ENCODE measurements around the gene ARL4D.
A peak's percentile ranks its signal among the peaks of the same experiment; 100 is the strongest.

ARL4D gene

DNA sequence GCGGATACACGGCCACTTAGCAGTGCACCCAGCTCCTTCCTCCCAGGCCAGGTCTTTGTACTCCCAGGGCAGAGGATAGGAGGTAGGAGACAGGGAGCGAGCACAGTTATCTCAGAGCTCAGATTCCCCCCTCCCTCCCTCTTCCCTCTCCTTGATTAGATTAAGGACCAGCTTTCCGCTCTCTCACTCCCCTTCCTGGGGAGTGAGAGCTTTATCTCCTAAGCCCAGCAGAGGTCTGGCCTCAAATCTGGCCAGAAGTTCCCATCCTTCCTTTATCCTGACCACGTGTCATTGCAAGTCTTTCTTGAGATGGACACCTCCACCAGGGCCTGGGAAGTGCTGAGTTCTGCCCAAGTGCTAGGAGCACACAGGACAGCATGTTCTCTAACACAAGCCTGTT is 5.1 kb downstream of the ARL4D start:
- H3K4me3 ChIP-seq (ENCODE audit: low read length), result no peak overlapping the region
- TF ChIP-seq, protein P1, sequence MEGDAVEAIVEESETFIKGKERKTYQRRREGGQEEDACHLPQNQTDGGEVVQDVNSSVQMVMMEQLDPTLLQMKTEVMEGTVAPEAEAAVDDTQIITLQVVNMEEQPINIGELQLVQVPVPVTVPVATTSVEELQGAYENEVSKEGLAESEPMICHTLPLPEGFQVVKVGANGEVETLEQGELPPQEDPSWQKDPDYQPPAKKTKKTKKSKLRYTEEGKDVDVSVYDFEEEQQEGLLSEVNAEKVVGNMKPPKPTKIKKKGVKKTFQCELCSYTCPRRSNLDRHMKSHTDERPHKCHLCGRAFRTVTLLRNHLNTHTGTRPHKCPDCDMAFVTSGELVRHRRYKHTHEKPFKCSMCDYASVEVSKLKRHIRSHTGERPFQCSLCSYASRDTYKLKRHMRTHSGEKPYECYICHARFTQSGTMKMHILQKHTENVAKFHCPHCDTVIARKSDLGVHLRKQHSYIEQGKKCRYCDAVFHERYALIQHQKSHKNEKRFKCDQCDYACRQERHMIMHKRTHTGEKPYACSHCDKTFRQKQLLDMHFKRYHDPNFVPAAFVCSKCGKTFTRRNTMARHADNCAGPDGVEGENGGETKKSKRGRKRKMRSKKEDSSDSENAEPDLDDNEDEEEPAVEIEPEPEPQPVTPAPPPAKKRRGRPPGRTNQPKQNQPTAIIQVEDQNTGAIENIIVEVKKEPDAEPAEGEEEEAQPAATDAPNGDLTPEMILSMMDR (IDR thresholded peaks at IDR 0.05; ENCODE audit: insufficient read depth, low read depth, low read length, missing control alignments), result no peak

DNA sequence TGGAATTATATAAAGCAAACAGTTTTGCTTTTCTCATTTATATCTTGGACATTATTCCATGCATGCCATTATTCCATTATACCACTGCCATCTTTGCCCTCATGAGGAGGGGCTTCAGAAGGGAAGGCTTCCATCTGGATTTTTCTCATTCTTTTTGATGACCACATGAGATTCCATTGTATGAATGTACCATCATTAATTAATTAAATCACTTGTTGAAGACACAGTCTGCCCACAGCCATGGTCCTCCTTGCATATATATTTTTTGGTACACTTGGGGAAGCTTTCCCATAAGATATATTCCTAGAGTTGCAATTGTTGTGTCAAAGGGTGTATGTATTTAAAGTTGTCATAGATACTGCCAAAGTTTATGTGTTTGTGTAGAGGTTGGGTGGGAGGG is 7.1 kb downstream of the ARL4D start:
- H3K4me3 ChIP-seq (ENCODE audit: low read length), result no peak overlapping the region
- TF ChIP-seq, protein P1 (IDR thresholded peaks at IDR 0.05; ENCODE audit: insufficient read depth, low read depth, low read length, missing control alignments), result no peak
- DNase-seq (ENCODE audit: low read depth), result no peak

More for the DNA sequence above, 5.1 kb downstream of the ARL4D start:
- DNase-seq (ENCODE audit: low read depth), result no peak

DNA sequence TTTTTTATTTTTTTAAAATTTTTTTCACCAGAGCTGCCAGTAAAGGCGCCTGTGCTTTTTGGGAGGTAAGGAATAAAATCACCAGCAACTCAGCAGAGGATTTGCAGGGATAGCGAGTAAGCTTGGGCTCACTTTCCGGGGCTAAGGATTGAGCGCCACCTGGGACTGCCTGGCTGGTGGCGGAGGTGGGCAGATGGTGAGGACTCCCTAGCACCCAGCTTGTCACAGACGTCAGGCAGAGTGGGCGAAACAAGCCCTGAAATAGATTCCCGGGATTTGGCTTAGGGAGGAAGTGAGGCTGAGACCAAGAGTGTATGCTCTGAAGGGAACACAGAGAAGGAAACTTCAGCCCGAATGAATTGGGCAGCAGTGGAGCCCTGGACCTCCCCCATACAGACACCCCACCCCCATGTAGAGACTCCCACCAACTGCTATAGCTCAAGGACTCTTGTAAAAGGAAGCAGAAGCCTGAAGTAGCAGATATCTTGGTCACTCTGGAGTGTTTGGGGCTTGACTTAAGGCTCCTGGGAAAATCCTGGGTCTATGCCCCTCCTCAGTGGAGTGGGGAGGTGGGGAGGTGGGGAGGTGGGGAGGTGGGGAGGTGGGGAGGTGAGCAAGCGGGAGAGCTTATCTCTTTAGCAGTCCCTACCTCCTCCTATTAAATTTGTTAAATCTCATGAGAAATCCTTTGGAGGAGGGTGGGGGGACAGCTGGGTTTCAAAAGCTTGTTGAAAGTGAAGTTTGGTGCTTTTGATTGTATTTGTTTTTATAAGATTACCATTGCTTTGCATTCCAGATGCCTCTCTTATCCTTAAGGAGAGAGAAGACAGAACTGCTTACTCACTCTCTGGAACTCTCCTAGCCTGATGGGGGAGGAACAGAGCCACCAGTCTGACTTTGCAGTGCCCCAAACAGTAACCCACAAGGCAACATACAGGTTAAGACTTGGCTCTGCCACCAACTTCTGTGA is 8.2 kb downstream of the ARL4D start:
- no peak overlapping the region for H3K4me3 ChIP-seq (ENCODE audit: low read length)
- peak; percentile 45 for DNase-seq (ENCODE audit: low read depth)
- TF ChIP-seq, protein P1 (IDR thresholded peaks at IDR 0.05; ENCODE audit: insufficient read depth, low read depth, low read length, missing control alignments), result no peak

DNA sequence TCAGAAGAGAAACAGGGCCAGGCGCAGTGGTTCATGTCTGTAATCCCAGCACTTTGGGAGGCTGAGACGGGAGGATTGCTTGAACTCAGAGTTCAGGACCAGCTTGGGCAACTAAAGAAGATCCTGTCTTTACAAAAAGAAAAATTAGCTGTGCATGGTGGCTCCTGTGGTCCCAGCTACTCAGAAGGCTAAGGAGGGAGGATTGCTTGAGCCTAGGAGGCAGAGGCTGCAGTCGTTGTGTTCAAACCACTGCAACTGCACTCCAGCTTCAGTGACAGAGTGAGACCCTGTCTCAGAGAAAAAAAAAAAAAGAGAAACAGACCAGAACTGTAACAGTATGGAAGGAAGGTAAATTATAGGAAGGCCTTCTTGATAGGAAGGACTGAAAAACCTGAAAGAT is 10.3 kb downstream of the ARL4D start:
- DNase-seq (ENCODE audit: low read depth), result no peak

DNA sequence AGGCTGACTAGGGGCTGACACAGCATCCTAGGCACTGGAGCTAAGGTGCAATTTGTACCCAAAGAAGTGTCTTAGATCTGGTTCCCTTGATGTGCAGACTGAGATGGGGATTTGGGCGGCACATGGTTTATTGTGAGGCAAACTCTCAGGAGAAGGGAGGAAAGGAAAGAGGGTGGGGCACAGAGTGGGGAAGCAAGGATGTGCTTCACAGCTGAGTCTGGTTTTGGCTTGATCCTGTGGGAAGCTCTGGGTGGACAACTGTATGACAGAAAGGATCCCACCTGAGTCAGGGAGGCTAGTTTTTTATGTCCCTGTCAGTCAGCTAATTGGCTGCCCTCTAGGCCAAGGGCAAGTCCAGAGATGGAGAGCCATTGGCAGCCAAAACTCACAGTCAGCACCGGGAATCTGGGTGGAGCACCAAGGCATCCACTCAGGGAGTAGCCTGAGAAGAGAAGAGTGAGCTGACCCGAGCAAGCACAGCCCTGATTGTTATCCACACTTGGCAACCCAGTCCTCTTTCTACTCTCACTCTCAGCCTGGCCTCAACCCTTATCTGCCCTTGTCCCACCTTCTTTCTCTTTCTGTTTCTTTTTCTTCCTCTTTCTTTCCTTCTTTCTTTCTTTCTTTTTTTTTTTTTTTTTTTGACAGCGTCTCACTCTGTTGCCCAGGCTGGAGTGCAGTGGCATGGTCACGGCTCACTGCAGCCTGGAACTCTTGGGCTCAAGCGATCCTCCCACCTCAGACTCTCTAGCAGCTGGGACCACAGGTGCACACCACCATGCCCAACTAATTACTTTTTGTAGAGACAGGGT is 12.0 kb downstream of the ARL4D start:
- H3K4me3 ChIP-seq (ENCODE audit: low read length), result no peak overlapping the region
- TF ChIP-seq, protein P1 (IDR thresholded peaks at IDR 0.05; ENCODE audit: insufficient read depth, low read depth, low read length, missing control alignments), result no peak
- no peak for DNase-seq (ENCODE audit: low read depth)

More for the DNA sequence above, 10.3 kb downstream of the ARL4D start:
- H3K4me3 ChIP-seq (ENCODE audit: low read length), result no peak overlapping the region
- TF ChIP-seq, protein P1 (IDR thresholded peaks at IDR 0.05; ENCODE audit: insufficient read depth, low read depth, low read length, missing control alignments), result no peak

DNA sequence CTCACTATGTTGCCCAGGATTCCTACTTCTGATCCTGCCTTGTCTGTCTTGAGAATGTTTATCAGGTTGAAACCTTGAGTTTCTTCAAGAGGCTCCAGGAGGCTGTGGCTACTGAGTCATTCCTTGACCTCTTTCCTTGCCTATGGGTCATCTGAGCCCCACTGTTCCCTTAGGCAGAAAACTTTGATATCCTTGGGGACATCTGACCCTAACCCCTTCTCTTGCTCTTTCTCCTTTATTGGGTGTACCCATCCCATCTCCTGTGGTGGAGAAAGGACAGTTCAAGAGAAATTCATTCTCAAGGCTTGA is 12.5 kb downstream of the ARL4D start:
- DNase-seq (ENCODE audit: low read depth), result no peak
- TF ChIP-seq, protein P1 (IDR thresholded peaks at IDR 0.05; ENCODE audit: insufficient read depth, low read depth, low read length, missing control alignments), result no peak
- no peak overlapping the region for H3K4me3 ChIP-seq (ENCODE audit: low read length)
